IMR-90 (cell line): ENCODE data around the gene CCDC134. TPM values are rescaled to one million over a fixed set of nuclear protein-coding genes. Genes with fewer than 3 reads are reported as not detected.

ENCODE experiments used
- ATAC-seq: fragments of 200-7000 bp; cut with Tn5 transposase; 2 replicates; pipeline ENCODE4 v1.9.1; 2020; ENCODE audit warnings: low read depth, mild to moderate bottlenecking, moderate library complexity
- BruUV-seq: library from RNA; stranded (reverse); fragments of 400-500 nt; replicated peaks from 2 replicates; lab custom pipeline; 2021; lab: Mats Ljungman, UMichigan
- CTCF ChIA-PET: fragments of 300-600 bp; formaldehyde crosslinking; extraction: SDS; loops from one replicate; lab custom pipeline; 2021; ENCODE audit warnings: antibody characterized with exemption; lab: Yijun Ruan, JAX
- POLR2A ChIA-PET: fragments of 300-600 bp; sonication (Branson Sonifier 250); formaldehyde crosslinking; loops from one replicate; lab custom pipeline; 2022; ENCODE audit warnings: antibody characterized with exemption; ENCODE audit not compliant: unreplicated experiment; lab: Charles Lee
- DNase-seq: peaks from one replicate; pipeline ENCODE4 v3.0.0; 2013
- H2AFZ ChIP-seq: replicated peaks from 2 replicates; pipeline ENCODE3; 2013; ENCODE audit warnings: low read length, mild to moderate bottlenecking; ENCODE audit not compliant: poor library complexity
- H2AK5ac ChIP-seq: 2 replicates; pipeline ENCODE4 v1.6.1; 2013; ENCODE audit warnings: low read depth, low read length, inconsistent platforms
- H2AK9ac ChIP-seq: replicated peaks from 2 replicates; pipeline ENCODE3; 2013; ENCODE audit warnings: mild to moderate bottlenecking, low read depth, low read length, moderate library complexity; ENCODE audit not compliant: poor library complexity
- H2BK120ac ChIP-seq: 2 replicates; pipeline ENCODE4 v1.6.1; 2013; ENCODE audit warnings: low read depth, low read length, inconsistent platforms
- H2BK15ac ChIP-seq: 3 replicates; pipeline ENCODE4 v1.6.1; 2013; ENCODE audit warnings: low read depth, low read length, inconsistent platforms
- H2BK20ac ChIP-seq: 2 replicates; pipeline ENCODE4 v1.6.1; 2013; ENCODE audit warnings: low read depth, mild to moderate bottlenecking, inconsistent platforms, low read length, moderate library complexity
- H2BK5ac ChIP-seq: 2 replicates; pipeline ENCODE4 v1.6.1; 2013; ENCODE audit warnings: mild to moderate bottlenecking, low read depth, low read length, inconsistent platforms; ENCODE audit not compliant: poor library complexity, severe bottlenecking
- H3K14ac ChIP-seq: replicated peaks from 2 replicates; pipeline ENCODE4 v1.6.1; 2013; ENCODE audit warnings: low read depth, low read length, inconsistent platforms
- H3K18ac ChIP-seq: 2 replicates; pipeline ENCODE4 v1.6.1; 2013; ENCODE audit warnings: low read depth, low read length, control low read depth
- H3K23ac ChIP-seq: 2 replicates; pipeline ENCODE4 v1.6.1; 2013; ENCODE audit warnings: low read depth, low read length, inconsistent platforms
- H3K27ac ChIP-seq: 2 replicates; pipeline ENCODE4 v1.5.1; 2013; ENCODE audit warnings: mild to moderate bottlenecking, control low read depth, low read length; ENCODE audit not compliant: insufficient read depth
- H3K27me3 ChIP-seq: 2 replicates; pipeline ENCODE4 v1.6.1; 2013; ENCODE audit warnings: low read length; ENCODE audit not compliant: control insufficient read depth, insufficient read depth
- H3K36me3 ChIP-seq: 2 replicates; pipeline ENCODE4 v1.6.1; 2013; ENCODE audit warnings: low read length, mixed read lengths; ENCODE audit not compliant: control insufficient read depth, insufficient read depth
- H3K4ac ChIP-seq: 2 replicates; pipeline ENCODE4 v1.6.1; 2013; ENCODE audit warnings: low read depth, low read length, inconsistent platforms
- H3K4me1 ChIP-seq: 2 replicates; pipeline ENCODE4 v1.6.1; 2013; ENCODE audit warnings: low read length, mixed read lengths; ENCODE audit not compliant: control insufficient read depth, insufficient read depth
- H3K4me2 ChIP-seq: 2 replicates; pipeline ENCODE4 v1.6.1; 2013; ENCODE audit warnings: low read depth, mild to moderate bottlenecking, control low read depth, low read length, moderate library complexity
- H3K4me3 ChIP-seq: 2 replicates; pipeline ENCODE4 v1.5.1; 2013; ENCODE audit warnings: low read depth, mild to moderate bottlenecking, control low read depth, low read length, moderate library complexity; ENCODE audit not compliant: insufficient read depth
- H3K56ac ChIP-seq: 2 replicates; pipeline ENCODE4 v1.6.1; 2013; ENCODE audit warnings: low read length, inconsistent platforms; ENCODE audit not compliant: insufficient read depth; ENCODE audit errors: extremely low read depth
- H3K79me1 ChIP-seq, 2 experiments: 2 replicates each; pipeline ENCODE4 v1.6.1; 2013; ENCODE audit warnings: low read length in 2 of 2, inconsistent platforms in 1 of 2, low read depth in 1 of 2
- H3K9ac ChIP-seq: 2 replicates; pipeline ENCODE4 v1.6.1; 2013; ENCODE audit warnings: low read depth, low read length, control low read depth
- H3K9me1 ChIP-seq: 2 replicates; pipeline ENCODE4 v1.6.1; 2013; ENCODE audit warnings: low read length, inconsistent platforms; ENCODE audit not compliant: insufficient read depth
- H3K9me3 ChIP-seq: 2 replicates; pipeline ENCODE4 v1.6.1; 2013; ENCODE audit warnings: low read length; ENCODE audit not compliant: control insufficient read depth, insufficient read depth
- H4K20me1 ChIP-seq: 2 replicates; pipeline ENCODE4 v1.6.1; 2013; ENCODE audit warnings: low read length, inconsistent platforms; ENCODE audit not compliant: insufficient read depth
- H4K5ac ChIP-seq: 2 replicates; pipeline ENCODE4 v1.6.1; 2013; ENCODE audit warnings: mild to moderate bottlenecking, low read depth, low read length, control low read depth
- H4K8ac ChIP-seq, 2 experiments: 2 replicates each; pipeline ENCODE4 v1.6.1; 2013; ENCODE audit warnings: low read depth in 2 of 2, low read length in 2 of 2, control low read depth in 1 of 2, inconsistent platforms in 1 of 2
- H4K91ac ChIP-seq: 2 replicates; pipeline ENCODE4 v1.6.1; 2013; ENCODE audit warnings: low read depth, low read length, inconsistent platforms; ENCODE audit not compliant: insufficient read depth
- CEBPB ChIP-seq: IDR thresholded peaks from 2 replicates; pipeline ENCODE4 v1.6.1; 2012; ENCODE audit warnings: low read depth, low read length, improper control_type of control experiment
- CHD1 ChIP-seq: IDR thresholded peaks from 2 replicates; pipeline ENCODE4 v1.6.1; 2012; ENCODE audit warnings: low read depth, low read length, improper control_type of control experiment
- FOS ChIP-seq: fragments of 150-350 bp; IDR thresholded peaks from 2 replicates; pipeline ENCODE4 v1.6.1; 2016; ENCODE audit warnings: low read depth, low read length
- MAFK ChIP-seq: IDR thresholded peaks from 2 replicates; pipeline ENCODE4 v1.6.1; 2012; ENCODE audit warnings: low read depth, low read length, improper control_type of control experiment
- MAZ ChIP-seq: IDR thresholded peaks from 2 replicates; pipeline ENCODE4 v1.6.1; 2012; ENCODE audit warnings: low read depth, mild to moderate bottlenecking, low read length, improper control_type of control experiment, moderate library complexity, borderline replicate concordance
- MXI1 ChIP-seq: IDR thresholded peaks from 2 replicates; pipeline ENCODE4 v1.6.1; 2012; ENCODE audit warnings: low read depth, mild to moderate bottlenecking, low read length, moderate library complexity, borderline replicate concordance
- NFE2L2 ChIP-seq: fragments of 150-350 bp; IDR thresholded peaks from 2 replicates; pipeline ENCODE4 v1.6.1; 2016; ENCODE audit warnings: low read depth, mild to moderate bottlenecking, low read length
- POLR2A ChIP-seq: IDR thresholded peaks from 2 replicates; pipeline ENCODE4 v1.6.1; 2012; ENCODE audit warnings: mild to moderate bottlenecking, low read depth, low read length
- RCOR1 ChIP-seq: IDR thresholded peaks from 2 replicates; pipeline ENCODE4 v1.6.1; 2012; ENCODE audit warnings: mild to moderate bottlenecking, low read length, improper control_type of control experiment; ENCODE audit not compliant: insufficient replicate concordance
- RFX5 ChIP-seq: IDR thresholded peaks from 2 replicates; pipeline ENCODE4 v1.8.0; 2012; ENCODE audit warnings: low read depth, mild to moderate bottlenecking, low read length, moderate library complexity
- SMC3 ChIP-seq: fragments of 150-350 bp; IDR thresholded peaks from 2 replicates; pipeline ENCODE4 v1.6.1; 2016; ENCODE audit warnings: low read depth, mild to moderate bottlenecking, antibody characterized with exemption, low read length, moderate library complexity
- USF2 ChIP-seq: fragments of 150-350 bp; IDR thresholded peaks from 2 replicates; pipeline ENCODE4 v1.6.1; 2017; ENCODE audit warnings: mild to moderate bottlenecking, antibody characterized with exemption, low read length, low read depth
- WGBS, 2 experiments: methylation state at CpG; one replicate each; pipeline versions ENCODE4 v1.1.5 to v1.1.7; 2013; ENCODE audit warnings: missing lambda C conversion rate in 2 of 2; ENCODE audit not compliant: insufficient read length in 1 of 2; ENCODE audit errors: extremely low coverage in 2 of 2; 5-methylcytosine and 5-hydroxymethylcytosine counted together
- dilution Hi-C: fragments of 300-500 bp; cut with HindIII; formaldehyde crosslinking; loops from one replicate; pipeline ENCODE4 v1.14.3; 2018; ENCODE audit warnings: low sequenced_read_pairs; ENCODE audit not compliant: unreplicated experiment
- in situ Hi-C: fragments of 300-500 bp; cut with MboI; formaldehyde crosslinking; loops from 3 replicates; pipeline ENCODE4 v1.14.3; 2019; ENCODE audit warnings: low sequenced_read_pairs, inconsistent platforms, mixed read lengths
- intact Hi-C: fragments of 100-400 bp; cut with micrococcal nuclease; formaldehyde crosslinking; loops from 2 replicates; pipeline ENCODE4 v1.10.0; 2022
- polyA plus RNA-seq, 3 experiments: library from polyadenylated mRNA; depleted of rRNA; stranded (reverse); fragments of >200 nt; gene quantifications; 2 replicates each; pipeline ENCODE4 v1.2.3, GENCODE V29; 2012; ENCODE audit warnings: low replicate concordance in 1 of 3
- total RNA-seq: library from RNA; depleted of rRNA; stranded (reverse); fragments of >200 nt; gene quantifications from 2 replicates; pipeline ENCODE4 v1.2.3, GENCODE V29; 2012
- TF ChIP-seq, protein P1 (sequence below): conservative IDR thresholded peaks from 2 replicates; pipeline ENCODE4 v1.5.1; 2012; ENCODE audit warnings: mild to moderate bottlenecking, low read depth, low read length, improper control_type of control experiment
- TF ChIP-seq, protein P2 (sequence below): fragments of 150-350 bp; IDR thresholded peaks from 2 replicates; pipeline ENCODE4 v1.6.1; 2016; ENCODE audit warnings: low read depth, mild to moderate bottlenecking, low read length, moderate library complexity, borderline replicate concordance

Gene CCDC134
- total and polyA plus RNA-seq, 2 of the 4 experiments (the other 2 are of a cell fraction), result 5.1 to 7.0 TPM

DNA sequence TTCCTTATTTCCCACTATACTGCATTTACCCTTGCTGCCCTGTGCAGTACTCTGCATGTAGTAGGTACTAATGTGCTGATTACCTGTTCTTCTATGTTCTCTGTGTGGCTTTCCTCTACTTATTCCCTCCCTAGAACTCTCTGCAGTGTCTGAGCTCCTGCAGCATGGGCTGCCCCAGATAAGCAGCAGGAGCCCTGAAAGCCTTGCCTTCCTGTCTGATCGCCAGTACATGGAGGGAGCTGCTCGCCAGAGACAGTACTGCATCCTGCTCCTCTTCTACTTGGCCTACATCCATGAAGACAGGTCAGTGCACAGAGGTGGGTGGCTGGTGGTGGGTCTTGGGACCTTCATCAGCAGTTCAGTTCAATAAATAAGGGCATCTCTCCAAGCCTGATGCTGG, 42.2 kb upstream of the CCDC134 start:
- dilution Hi-C loops (no loop called here), in situ Hi-C loops (no loop called here), intact Hi-C loops (no loop called here)
- Histone ChIP-seq H4K8ac (no peak overlapping the region), H3K4me3 (no peak overlapping the region), H3K4me1 (no peaks in the 10 kb centered on the region), H3K9ac (no peak overlapping the region), H2BK15ac (no peak overlapping the region), H2AFZ (no peak overlapping the region), H2BK5ac (no peak overlapping the region), H2AK5ac (no peak overlapping the region), H3K27me3 (peaks cover 14% of the 10 kb centered on the region), H3K18ac (no peak overlapping the region), H2BK20ac (no peak overlapping the region), H4K20me1 (no peaks in the 10 kb centered on the region), H3K9me3 (no peaks in the 10 kb centered on the region), H2BK120ac (no peak overlapping the region), H3K9me1 (no peaks in the 10 kb centered on the region), H3K4me2 (no peak overlapping the region), H3K4ac (no peak overlapping the region), H3K79me1 (no peaks in the 10 kb centered on the region), H3K23ac (no peak overlapping the region), H3K27ac (no peak overlapping the region), H4K5ac (no peak overlapping the region), H3K36me3 (no peaks in the 10 kb centered on the region), H2AK9ac (no peak overlapping the region), H4K91ac (no peak overlapping the region), H3K14ac (no peak overlapping the region), H3K56ac (no peak overlapping the region)
- ChIA-PET CTCF (interaction anchor here (0.6 kb wide), 1 partner anchor 1083 kb away, joined by 3 read pairs; no protein-coding TSS in a partner anchor), POLR2A (no interaction called here)
- BruUV-seq, result no TSS peak
- TF ChIP-seq POLR2A, result no peak
- TF ChIP-seq CEBPB, result no peak
- no peak for TF ChIP-seq USF2
- TF ChIP-seq, protein P1, sequence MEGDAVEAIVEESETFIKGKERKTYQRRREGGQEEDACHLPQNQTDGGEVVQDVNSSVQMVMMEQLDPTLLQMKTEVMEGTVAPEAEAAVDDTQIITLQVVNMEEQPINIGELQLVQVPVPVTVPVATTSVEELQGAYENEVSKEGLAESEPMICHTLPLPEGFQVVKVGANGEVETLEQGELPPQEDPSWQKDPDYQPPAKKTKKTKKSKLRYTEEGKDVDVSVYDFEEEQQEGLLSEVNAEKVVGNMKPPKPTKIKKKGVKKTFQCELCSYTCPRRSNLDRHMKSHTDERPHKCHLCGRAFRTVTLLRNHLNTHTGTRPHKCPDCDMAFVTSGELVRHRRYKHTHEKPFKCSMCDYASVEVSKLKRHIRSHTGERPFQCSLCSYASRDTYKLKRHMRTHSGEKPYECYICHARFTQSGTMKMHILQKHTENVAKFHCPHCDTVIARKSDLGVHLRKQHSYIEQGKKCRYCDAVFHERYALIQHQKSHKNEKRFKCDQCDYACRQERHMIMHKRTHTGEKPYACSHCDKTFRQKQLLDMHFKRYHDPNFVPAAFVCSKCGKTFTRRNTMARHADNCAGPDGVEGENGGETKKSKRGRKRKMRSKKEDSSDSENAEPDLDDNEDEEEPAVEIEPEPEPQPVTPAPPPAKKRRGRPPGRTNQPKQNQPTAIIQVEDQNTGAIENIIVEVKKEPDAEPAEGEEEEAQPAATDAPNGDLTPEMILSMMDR, result no peak
- TF ChIP-seq SMC3, result no peak
- TF ChIP-seq MAZ, result no peak
- TF ChIP-seq RCOR1, result no peak
- TF ChIP-seq, protein P2, sequence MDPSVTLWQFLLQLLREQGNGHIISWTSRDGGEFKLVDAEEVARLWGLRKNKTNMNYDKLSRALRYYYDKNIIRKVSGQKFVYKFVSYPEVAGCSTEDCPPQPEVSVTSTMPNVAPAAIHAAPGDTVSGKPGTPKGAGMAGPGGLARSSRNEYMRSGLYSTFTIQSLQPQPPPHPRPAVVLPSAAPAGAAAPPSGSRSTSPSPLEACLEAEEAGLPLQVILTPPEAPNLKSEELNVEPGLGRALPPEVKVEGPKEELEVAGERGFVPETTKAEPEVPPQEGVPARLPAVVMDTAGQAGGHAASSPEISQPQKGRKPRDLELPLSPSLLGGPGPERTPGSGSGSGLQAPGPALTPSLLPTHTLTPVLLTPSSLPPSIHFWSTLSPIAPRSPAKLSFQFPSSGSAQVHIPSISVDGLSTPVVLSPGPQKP, result no peak
- no peak for TF ChIP-seq MAFK
- TF ChIP-seq RFX5, result no peak
- TF ChIP-seq MXI1, result no peak
- no peak for TF ChIP-seq CHD1
- no peak for TF ChIP-seq FOS
- TF ChIP-seq NFE2L2, result no peak
- no CpG with 5 or more reads among the region's 2 CpGs for WGBS, 2 experiments
- no peak for DNase-seq
- no peak for ATAC-seq
